Measurements from ENCODE around the gene PAK5.
A peak's percentile ranks its signal among the peaks of the same experiment; 100 is the strongest.

The PAK5 gene

GRCh38 chr20:9508240-9508661 is 330.6 kb downstream of the PAK5 start:
- no peaks in the 10 kb centered on the region for H3K9me3 ChIP-seq (ENCODE audit: severe bottlenecking)
- DNase-seq (ENCODE audit: low spot score): no peak

GRCh38 chr20:9507544-9508239 is 331.2 kb downstream of the PAK5 start:
- Histone ChIP-seq H3K4me1 (ENCODE audit: insufficient read depth, poor library complexity, severe bottlenecking) (no peaks in the 10 kb centered on the region), H3K27me3 (ENCODE audit: insufficient read depth, poor library complexity, severe bottlenecking) (peaks cover 52% of the 10 kb centered on the region), H3K36me3 (ENCODE audit: low read depth) (no peaks in the 10 kb centered on the region), H3K4me3 (ENCODE audit: severe bottlenecking) (no peak overlapping the region), H3K27ac (ENCODE audit: poor library complexity, severe bottlenecking) (no peak overlapping the region), H3K9me3 (ENCODE audit: severe bottlenecking) (no peaks in the 10 kb centered on the region)
- no peak for ATAC-seq (ENCODE audit: low read depth)
- TF ChIP-seq CTCF (IDR thresholded peaks at IDR 0.05; ENCODE audit: poor library complexity, severe bottlenecking): no peak
- DNase-seq (ENCODE audit: low spot score): no peak

More at GRCh38 chr20:9508240-9508661, 330.6 kb downstream of the PAK5 start:
- Histone ChIP-seq H3K36me3 (ENCODE audit: low read depth) (no peaks in the 10 kb centered on the region), H3K27ac (ENCODE audit: poor library complexity, severe bottlenecking) (no peak overlapping the region), H3K27me3 (ENCODE audit: insufficient read depth, poor library complexity, severe bottlenecking) (peaks cover 58% of the 10 kb centered on the region), H3K4me3 (ENCODE audit: severe bottlenecking) (no peak overlapping the region), H3K4me1 (ENCODE audit: insufficient read depth, poor library complexity, severe bottlenecking) (no peaks in the 10 kb centered on the region)
- TF ChIP-seq CTCF (IDR thresholded peaks at IDR 0.05; ENCODE audit: poor library complexity, severe bottlenecking): no peak
- no peak for ATAC-seq (ENCODE audit: low read depth)

- Histone ChIP-seq H3K4me3 (ENCODE audit: severe bottlenecking) (no peak overlapping the region), H3K27me3 (ENCODE audit: insufficient read depth, poor library complexity, severe bottlenecking) (peaks cover 45% of the 10 kb centered on the region), H3K4me1 (ENCODE audit: insufficient read depth, poor library complexity, severe bottlenecking) (no peaks in the 10 kb centered on the region), H3K9me3 (ENCODE audit: severe bottlenecking) (no peaks in the 10 kb centered on the region), H3K36me3 (ENCODE audit: low read depth) (no peaks in the 10 kb centered on the region), H3K27ac (ENCODE audit: poor library complexity, severe bottlenecking) (no peak overlapping the region)
- DNase-seq (ENCODE audit: low spot score) (peak; percentile 62), ATAC-seq (ENCODE audit: low read depth) (no peak)
- no peak for TF ChIP-seq CTCF (IDR thresholded peaks at IDR 0.05; ENCODE audit: poor library complexity, severe bottlenecking)
These were observed 331.9 kb downstream of the PAK5 start for GRCh38 chr20:9506964-9507369.

- Histone ChIP-seq H3K9me3 (ENCODE audit: severe bottlenecking) (no peaks in the 10 kb centered on the region), H3K27me3 (ENCODE audit: insufficient read depth, poor library complexity, severe bottlenecking) (peaks cover 39% of the 10 kb centered on the region), H3K4me1 (ENCODE audit: insufficient read depth, poor library complexity, severe bottlenecking) (no peaks in the 10 kb centered on the region), H3K36me3 (ENCODE audit: low read depth) (no peaks in the 10 kb centered on the region), H3K27ac (ENCODE audit: poor library complexity, severe bottlenecking) (no peak overlapping the region), H3K4me3 (ENCODE audit: severe bottlenecking) (no peak overlapping the region)
- DNase-seq (ENCODE audit: low spot score): no peak
- TF ChIP-seq CTCF (IDR thresholded peaks at IDR 0.05; ENCODE audit: poor library complexity, severe bottlenecking): no peak
- no peak for ATAC-seq (ENCODE audit: low read depth)
These were observed 332.5 kb downstream of the PAK5 start for GRCh38 chr20:9506280-9506821.
